KMS-11 (cell line): ENCODE data around the gene PDCL3.

ENCODE experiments used
- H2AFZ ChIP-seq: fragments of 200-600 bp; sonication (generic); 2 replicates; pipeline ENCODE4 v1.6.1; 2016; ENCODE audit warnings: antibody characterized with exemption, mixed run types, low read depth
- H3K27ac ChIP-seq: fragments of 200-600 bp; sonication (generic); 2 replicates; pipeline ENCODE4 v1.6.1; 2016; ENCODE audit warnings: mild to moderate bottlenecking, mixed run types
- H3K27me3 ChIP-seq: fragments of 200-600 bp; sonication (generic); 2 replicates; pipeline ENCODE4 v1.6.1; 2017; ENCODE audit warnings: mild to moderate bottlenecking, low read depth, mixed run types, moderate library complexity; ENCODE audit not compliant: insufficient read depth
- H3K36me3 ChIP-seq: fragments of 200-600 bp; sonication (generic); 2 replicates; pipeline ENCODE4 v1.6.1; 2017; ENCODE audit warnings: mild to moderate bottlenecking, mixed run types; ENCODE audit not compliant: insufficient read depth
- H3K4me1 ChIP-seq: fragments of 200-600 bp; sonication (generic); 2 replicates; pipeline ENCODE4 v1.6.1; 2016; ENCODE audit warnings: mild to moderate bottlenecking, low read depth, mixed run types; ENCODE audit not compliant: poor library complexity, severe bottlenecking
- H3K4me2 ChIP-seq: fragments of 200-600 bp; sonication (generic); 2 replicates; pipeline ENCODE4 v1.7.0; 2016; ENCODE audit warnings: mild to moderate bottlenecking, mixed run types
- H3K4me3 ChIP-seq: fragments of 200-600 bp; sonication (generic); IDR thresholded peaks from 2 replicates; pipeline ENCODE4 v1.6.1; 2017; ENCODE audit warnings: low read depth, low read length, mixed read lengths; ENCODE audit not compliant: insufficient read depth
- H3K79me2 ChIP-seq: fragments of 200-600 bp; sonication (generic); 2 replicates; pipeline ENCODE4 v1.6.1; 2016; ENCODE audit warnings: low read depth, mixed run types; ENCODE audit not compliant: insufficient read depth
- H3K9ac ChIP-seq: fragments of 200-600 bp; sonication (generic); 2 replicates; pipeline ENCODE4 v1.6.1; 2016; ENCODE audit warnings: mild to moderate bottlenecking, mixed run types
- H4K20me1 ChIP-seq: fragments of 200-600 bp; sonication (generic); 2 replicates; pipeline ENCODE4 v1.6.1; 2016; ENCODE audit warnings: mild to moderate bottlenecking, mixed run types; ENCODE audit not compliant: insufficient read depth
- TF ChIP-seq, protein P1 (sequence below): fragments of 200-600 bp; sonication (generic); conservative IDR thresholded peaks from 2 replicates; pipeline ENCODE4 v1.6.1; 2017; ENCODE audit warnings: low read depth, mild to moderate bottlenecking, antibody characterized with exemption, low read length, moderate library complexity, mixed read lengths

PDCL3 gene

DNA sequence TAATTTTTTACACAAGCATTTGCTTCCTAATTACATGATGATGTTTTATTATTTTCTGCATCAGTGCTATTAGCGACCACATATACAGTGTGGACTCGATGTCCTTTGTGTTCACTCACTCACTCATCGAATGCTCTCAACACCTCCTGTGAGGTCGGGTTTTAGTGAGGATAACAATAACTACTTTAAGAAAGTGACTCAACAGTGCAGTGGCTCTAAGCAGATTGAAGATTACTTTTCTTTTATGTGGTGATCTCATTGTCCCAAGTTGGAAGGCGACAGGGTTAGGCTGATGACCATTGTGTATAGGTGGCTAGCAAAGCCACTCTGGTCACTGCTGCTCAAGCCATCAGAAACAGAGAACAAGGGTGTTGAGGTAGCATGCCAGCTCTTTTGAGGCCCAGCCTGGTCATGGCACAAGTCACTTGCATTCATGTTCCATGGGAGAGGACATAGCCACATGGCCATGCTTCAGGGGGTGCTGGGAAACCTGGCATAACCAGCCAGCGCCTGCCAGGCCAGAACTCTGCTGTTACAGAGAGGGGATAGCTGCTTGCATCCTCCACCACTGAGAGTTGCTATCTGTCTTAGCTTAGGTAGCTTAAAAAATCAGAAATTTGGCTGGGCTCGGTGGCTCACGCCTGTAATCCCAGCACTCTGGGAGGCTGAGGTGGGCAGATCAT lies 60.4 kb downstream of the PDCL3 start:
- Histone ChIP-seq H3K36me3 (no peaks in the 10 kb centered on the region), H3K79me2 (no peaks in the 10 kb centered on the region), H3K4me3 (no peak overlapping the region), H3K4me2 (no peak overlapping the region), H3K27ac (no peak overlapping the region), H4K20me1 (no peaks in the 10 kb centered on the region), H3K27me3 (no peaks in the 10 kb centered on the region), H2AFZ (no peak overlapping the region), H3K9ac (no peak overlapping the region), H3K4me1 (no peaks in the 10 kb centered on the region)
- TF ChIP-seq, protein P1, sequence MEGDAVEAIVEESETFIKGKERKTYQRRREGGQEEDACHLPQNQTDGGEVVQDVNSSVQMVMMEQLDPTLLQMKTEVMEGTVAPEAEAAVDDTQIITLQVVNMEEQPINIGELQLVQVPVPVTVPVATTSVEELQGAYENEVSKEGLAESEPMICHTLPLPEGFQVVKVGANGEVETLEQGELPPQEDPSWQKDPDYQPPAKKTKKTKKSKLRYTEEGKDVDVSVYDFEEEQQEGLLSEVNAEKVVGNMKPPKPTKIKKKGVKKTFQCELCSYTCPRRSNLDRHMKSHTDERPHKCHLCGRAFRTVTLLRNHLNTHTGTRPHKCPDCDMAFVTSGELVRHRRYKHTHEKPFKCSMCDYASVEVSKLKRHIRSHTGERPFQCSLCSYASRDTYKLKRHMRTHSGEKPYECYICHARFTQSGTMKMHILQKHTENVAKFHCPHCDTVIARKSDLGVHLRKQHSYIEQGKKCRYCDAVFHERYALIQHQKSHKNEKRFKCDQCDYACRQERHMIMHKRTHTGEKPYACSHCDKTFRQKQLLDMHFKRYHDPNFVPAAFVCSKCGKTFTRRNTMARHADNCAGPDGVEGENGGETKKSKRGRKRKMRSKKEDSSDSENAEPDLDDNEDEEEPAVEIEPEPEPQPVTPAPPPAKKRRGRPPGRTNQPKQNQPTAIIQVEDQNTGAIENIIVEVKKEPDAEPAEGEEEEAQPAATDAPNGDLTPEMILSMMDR: no peak

- Histone ChIP-seq H3K36me3 (no peaks in the 10 kb centered on the region), H3K4me1 (no peaks in the 10 kb centered on the region), H3K9ac (no peak overlapping the region), H3K27me3 (no peaks in the 10 kb centered on the region), H3K4me3 (no peak overlapping the region), H3K27ac (no peak overlapping the region), H3K4me2 (no peak overlapping the region), H2AFZ (no peak overlapping the region), H3K79me2 (no peaks in the 10 kb centered on the region), H4K20me1 (no peaks in the 10 kb centered on the region)
- TF ChIP-seq, protein P1: no peak
These were observed 61.1 kb downstream of the PDCL3 start for GRCh38 chr2:100623930-100624329.

- no peak overlapping the region for H3K27ac ChIP-seq
- no peaks in the 10 kb centered on the region for H3K79me2 ChIP-seq
- no peak overlapping the region for H3K4me3 ChIP-seq
- no peak overlapping the region for H3K4me2 ChIP-seq
- no peak overlapping the region for H2AFZ ChIP-seq
- H3K9ac ChIP-seq: no peak overlapping the region
- no peaks in the 10 kb centered on the region for H3K27me3 ChIP-seq
- TF ChIP-seq, protein P1: no peak
- no peaks in the 10 kb centered on the region for H3K4me1 ChIP-seq
- no peaks in the 10 kb centered on the region for H4K20me1 ChIP-seq
- no peaks in the 10 kb centered on the region for H3K36me3 ChIP-seq
These were observed 61.7 kb downstream of the PDCL3 start for GRCh38 chr2:100624536-100624935.

DNA sequence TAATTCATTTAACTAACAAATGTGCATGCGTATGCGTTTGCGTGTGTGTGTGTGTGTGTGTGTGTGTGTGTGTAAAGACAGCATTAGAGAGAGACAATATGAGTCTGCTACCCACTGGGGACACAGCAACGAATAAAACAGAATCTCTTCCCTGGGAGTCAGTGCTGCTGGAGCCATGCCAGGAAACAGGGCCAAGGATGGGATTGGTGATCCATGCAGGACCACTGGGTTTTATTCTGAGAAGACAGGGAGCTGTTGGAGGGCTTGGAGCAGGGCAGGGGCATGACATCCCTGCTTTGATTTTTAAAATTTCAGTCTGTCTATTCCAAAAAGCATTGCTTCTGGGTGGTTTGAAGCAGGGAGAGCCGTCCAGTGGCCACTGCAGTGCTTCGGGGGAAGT lies 62.9 kb downstream of the PDCL3 start:
- Histone ChIP-seq H3K79me2 (no peaks in the 10 kb centered on the region), H3K4me1 (no peaks in the 10 kb centered on the region), H3K27ac (no peak overlapping the region)

More for the DNA sequence above, 62.9 kb downstream of the PDCL3 start:
- Histone ChIP-seq H3K36me3 (no peaks in the 10 kb centered on the region), H3K9ac (no peak overlapping the region), H4K20me1 (no peaks in the 10 kb centered on the region), H3K27me3 (no peaks in the 10 kb centered on the region), H2AFZ (no peak overlapping the region), H3K4me2 (no peak overlapping the region), H3K4me3 (no peak overlapping the region)
- TF ChIP-seq, protein P1: no peak
